ENCODE data around the gene PRSS2. TPM values are rescaled to one million over a fixed set of nuclear protein-coding genes. Genes with fewer than 3 reads are reported as not detected.

PRSS2 gene
- total and polyA plus RNA-seq, 4 donors = 0.21 TPM; not detected in 3

DNA sequence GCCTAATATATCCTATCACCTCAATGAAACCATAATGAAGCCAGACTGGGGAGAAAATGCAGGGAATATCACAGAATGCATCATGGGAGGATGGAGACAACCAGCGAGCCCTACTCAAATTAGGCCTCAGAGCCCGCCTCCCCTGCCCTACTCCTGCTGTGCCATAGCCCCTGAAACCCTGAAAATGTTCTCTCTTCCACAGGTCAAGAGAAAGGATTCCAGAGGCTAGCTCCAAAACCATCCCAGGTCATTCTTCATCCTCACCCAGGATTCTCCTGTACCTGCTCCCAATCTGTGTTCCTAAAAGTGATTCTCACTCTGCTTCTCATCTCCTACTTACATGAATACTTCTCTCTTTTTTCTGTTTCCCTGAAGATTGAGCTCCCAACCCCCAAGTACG is 31.5 kb downstream of the PRSS2 start:
- no peak overlapping the region for H3K27ac ChIP-seq (ENCODE audit: low read depth in 1 of 2, low read length in 2 of 2)
- TF ChIP-seq JUND (IDR thresholded peaks at IDR 0.05) (no peak), EGR1 (IDR thresholded peaks at IDR 0.05; ENCODE audit: low read depth in 2 of 2) (no peak), HNF4G (IDR thresholded peaks at IDR 0.05) (no peak), RXRA (IDR thresholded peaks at IDR 0.05) (no peak), ZBTB33 (IDR thresholded peaks at IDR 0.05) (no peak), FOXA2 (IDR thresholded peaks at IDR 0.05) (no peak), TAF1 (conservative IDR thresholded peaks at IDR 0.05) (no peak), YY1 (IDR thresholded peaks at IDR 0.05) (no peak), GABPA (IDR thresholded peaks at IDR 0.05 in 1 of 2, conservative IDR thresholded peaks at IDR 0.05 in 1 of 2) (no peak), ATF3 (IDR thresholded peaks at IDR 0.05) (no peak), RAD21 (IDR thresholded peaks at IDR 0.05) (no peak), NR2F2 (IDR thresholded peaks at IDR 0.05) (no peak), CTCF (IDR thresholded peaks at IDR 0.05; ENCODE audit: low read depth, low read length, missing input control) (no peak), SP1 (IDR thresholded peaks at IDR 0.05) (no peak), FOXA1 (IDR thresholded peaks at IDR 0.05) (no peak), HNF4A (conservative IDR thresholded peaks at IDR 0.05) (no peak)
- TF ChIP-seq, protein P1, sequence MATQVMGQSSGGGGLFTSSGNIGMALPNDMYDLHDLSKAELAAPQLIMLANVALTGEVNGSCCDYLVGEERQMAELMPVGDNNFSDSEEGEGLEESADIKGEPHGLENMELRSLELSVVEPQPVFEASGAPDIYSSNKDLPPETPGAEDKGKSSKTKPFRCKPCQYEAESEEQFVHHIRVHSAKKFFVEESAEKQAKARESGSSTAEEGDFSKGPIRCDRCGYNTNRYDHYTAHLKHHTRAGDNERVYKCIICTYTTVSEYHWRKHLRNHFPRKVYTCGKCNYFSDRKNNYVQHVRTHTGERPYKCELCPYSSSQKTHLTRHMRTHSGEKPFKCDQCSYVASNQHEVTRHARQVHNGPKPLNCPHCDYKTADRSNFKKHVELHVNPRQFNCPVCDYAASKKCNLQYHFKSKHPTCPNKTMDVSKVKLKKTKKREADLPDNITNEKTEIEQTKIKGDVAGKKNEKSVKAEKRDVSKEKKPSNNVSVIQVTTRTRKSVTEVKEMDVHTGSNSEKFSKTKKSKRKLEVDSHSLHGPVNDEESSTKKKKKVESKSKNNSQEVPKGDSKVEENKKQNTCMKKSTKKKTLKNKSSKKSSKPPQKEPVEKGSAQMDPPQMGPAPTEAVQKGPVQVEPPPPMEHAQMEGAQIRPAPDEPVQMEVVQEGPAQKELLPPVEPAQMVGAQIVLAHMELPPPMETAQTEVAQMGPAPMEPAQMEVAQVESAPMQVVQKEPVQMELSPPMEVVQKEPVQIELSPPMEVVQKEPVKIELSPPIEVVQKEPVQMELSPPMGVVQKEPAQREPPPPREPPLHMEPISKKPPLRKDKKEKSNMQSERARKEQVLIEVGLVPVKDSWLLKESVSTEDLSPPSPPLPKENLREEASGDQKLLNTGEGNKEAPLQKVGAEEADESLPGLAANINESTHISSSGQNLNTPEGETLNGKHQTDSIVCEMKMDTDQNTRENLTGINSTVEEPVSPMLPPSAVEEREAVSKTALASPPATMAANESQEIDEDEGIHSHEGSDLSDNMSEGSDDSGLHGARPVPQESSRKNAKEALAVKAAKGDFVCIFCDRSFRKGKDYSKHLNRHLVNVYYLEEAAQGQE (IDR thresholded peaks at IDR 0.05) = no peak
- TF ChIP-seq, protein P2, sequence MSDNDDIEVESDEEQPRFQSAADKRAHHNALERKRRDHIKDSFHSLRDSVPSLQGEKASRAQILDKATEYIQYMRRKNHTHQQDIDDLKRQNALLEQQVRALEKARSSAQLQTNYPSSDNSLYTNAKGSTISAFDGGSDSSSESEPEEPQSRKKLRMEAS (IDR thresholded peaks at IDR 0.05) = no peak
- peaks cover 0 to 6% (median 0%) of the 10 kb centered on the region in 4 donors for H3K27me3 ChIP-seq (ENCODE audit: control insufficient read depth in 4 of 4, insufficient read depth in 4 of 4, low read length in 3 of 4)

More for the DNA sequence above, 31.5 kb downstream of the PRSS2 start:
- 87% methylated on average over 3 of the region's 3 CpGs for WGBS
- peaks cover 5 to 7% (median 6%) of the 10 kb centered on the region in 4 donors for H3K4me1 ChIP-seq (ENCODE audit: control insufficient read depth in 4 of 4, insufficient read depth in 4 of 4, low read length in 3 of 4)
- H3K4me3 ChIP-seq (ENCODE audit: low read depth in 1 of 3, low read length in 3 of 3) = no peak overlapping the region
- DNase-seq (ENCODE audit: low spot score) = no peak
- H3K9me3 ChIP-seq (ENCODE audit: control insufficient read depth in 4 of 4, low read length in 3 of 4) = no peaks in the 10 kb centered on the region
- no peaks in the 10 kb centered on the region for H3K36me3 ChIP-seq (ENCODE audit: control insufficient read depth in 4 of 4, insufficient read depth in 3 of 4, low read depth in 1 of 4, low read length in 3 of 4)
- H3K9ac ChIP-seq (ENCODE audit: low read depth in 1 of 2, low read length in 2 of 2) = no peak overlapping the region
